ENCODE data around the gene IBA57. TPM values are rescaled to one million over a fixed set of nuclear protein-coding genes. Genes with fewer than 3 reads are reported as not detected.

IBA57 gene
- total RNA-seq, 1 experiment from 2014 or later, result 4.4 TPM

DNA sequence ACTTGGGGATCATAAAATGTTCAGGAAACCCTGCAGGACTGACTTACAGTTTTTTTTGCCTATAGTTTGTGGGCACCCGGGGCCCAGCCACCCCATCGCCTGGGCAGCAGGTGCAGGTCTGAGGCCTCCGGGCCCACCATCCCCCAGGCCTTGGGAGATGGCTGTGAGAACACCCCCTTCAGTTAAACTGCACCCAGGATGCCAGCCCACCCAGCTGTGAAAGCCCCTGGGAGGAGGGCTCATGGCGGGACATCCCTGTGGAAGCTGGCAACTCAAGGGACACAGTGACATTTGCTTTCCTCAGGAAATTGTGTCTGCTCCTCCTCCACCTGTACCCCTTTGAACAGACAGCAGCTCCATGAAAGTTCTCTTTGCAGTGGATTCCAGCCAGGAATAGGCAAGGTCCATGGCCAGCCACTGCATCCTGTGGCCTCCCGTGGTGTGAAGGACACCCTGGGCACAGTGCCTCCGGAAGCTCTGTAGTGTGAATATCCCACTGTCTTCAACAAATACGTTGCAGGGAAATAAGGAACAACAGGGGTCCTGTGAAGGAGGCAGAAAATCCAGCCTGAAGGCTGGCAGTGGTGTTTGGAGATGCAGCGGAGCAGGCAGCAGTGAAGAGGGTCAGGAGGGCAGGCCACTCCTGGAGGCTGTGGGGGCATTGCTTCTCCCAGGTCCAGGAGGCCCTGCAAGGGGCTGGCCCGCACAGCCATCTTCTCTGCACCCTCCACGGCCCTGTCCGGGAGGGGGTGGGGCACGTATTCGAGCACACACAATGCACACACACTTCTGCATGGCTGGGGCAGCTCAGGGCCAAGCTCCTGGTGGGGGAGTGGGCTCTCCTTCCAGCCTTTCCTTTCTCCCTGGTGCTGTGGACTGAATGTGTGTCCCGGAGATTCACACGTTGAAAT lies 40.2 kb downstream of the IBA57 start:
- Histone ChIP-seq H3K27me3 (0 out of 2 replicates have a peak, but pooled peaks cover 4% of the 10 kb centered on the region), H3K9me3 (replicated peaks) (no peaks in the 10 kb centered on the region), H3K27ac (no peak overlapping the region), H3K36me3 (no peaks in the 10 kb centered on the region), H3K4me3 (no peak overlapping the region), H3K4me1 (peaks cover 37% of the 10 kb centered on the region)
- no peak for DNase-seq

- 0 out of 2 replicates have a peak, but pooled peaks cover 4% of the 10 kb centered on the region for H3K27me3 ChIP-seq
- peaks cover 37% of the 10 kb centered on the region for H3K4me1 ChIP-seq
- H3K27ac ChIP-seq, result no peak overlapping the region
Observed at GRCh38 chr1:228206582-228207351, 41.2 kb downstream of the IBA57 start.

GRCh38 chr1:228207381-228207810 lies 41.8 kb downstream of the IBA57 start:
- Histone ChIP-seq H3K4me3 (no peak overlapping the region), H3K27me3 (0 out of 2 replicates have a peak, but pooled peaks cover 4% of the 10 kb centered on the region), H3K9me3 (replicated peaks) (no peaks in the 10 kb centered on the region), H3K4me1 (peaks cover 37% of the 10 kb centered on the region), H3K36me3 (no peaks in the 10 kb centered on the region), H3K27ac (no peak overlapping the region)
- DNase-seq, result no peak

More at GRCh38 chr1:228206582-228207351, 41.2 kb downstream of the IBA57 start:
- Histone ChIP-seq H3K36me3 (no peaks in the 10 kb centered on the region), H3K9me3 (replicated peaks) (no peaks in the 10 kb centered on the region), H3K4me3 (no peak overlapping the region)
- DNase-seq, result no peak

- peaks cover 37% of the 10 kb centered on the region for H3K4me1 ChIP-seq
- 0 out of 2 replicates have a peak, but pooled peaks cover 4% of the 10 kb centered on the region for H3K27me3 ChIP-seq
- H3K36me3 ChIP-seq, result no peaks in the 10 kb centered on the region
- H3K4me3 ChIP-seq, result peak within 1 kb of the TSS; percentile 34
- H3K9me3 ChIP-seq (replicated peaks), result no peaks in the 10 kb centered on the region
- peak; percentile 54 to 64 for DNase-seq
- H3K27ac ChIP-seq, result peak within 1 kb of the TSS; percentile 4; the same call in 1 of the 2 replicates
Observed at GRCh38 chr1:228207851-228208821, 42.5 kb downstream of the IBA57 start, which contains the start of gene OBSCN. Gene OBSCN, plus strand, starts transcription at chr1:228208044. Its CDS starts 3,740 bp downstream, at chr1:228211784.

DNA sequence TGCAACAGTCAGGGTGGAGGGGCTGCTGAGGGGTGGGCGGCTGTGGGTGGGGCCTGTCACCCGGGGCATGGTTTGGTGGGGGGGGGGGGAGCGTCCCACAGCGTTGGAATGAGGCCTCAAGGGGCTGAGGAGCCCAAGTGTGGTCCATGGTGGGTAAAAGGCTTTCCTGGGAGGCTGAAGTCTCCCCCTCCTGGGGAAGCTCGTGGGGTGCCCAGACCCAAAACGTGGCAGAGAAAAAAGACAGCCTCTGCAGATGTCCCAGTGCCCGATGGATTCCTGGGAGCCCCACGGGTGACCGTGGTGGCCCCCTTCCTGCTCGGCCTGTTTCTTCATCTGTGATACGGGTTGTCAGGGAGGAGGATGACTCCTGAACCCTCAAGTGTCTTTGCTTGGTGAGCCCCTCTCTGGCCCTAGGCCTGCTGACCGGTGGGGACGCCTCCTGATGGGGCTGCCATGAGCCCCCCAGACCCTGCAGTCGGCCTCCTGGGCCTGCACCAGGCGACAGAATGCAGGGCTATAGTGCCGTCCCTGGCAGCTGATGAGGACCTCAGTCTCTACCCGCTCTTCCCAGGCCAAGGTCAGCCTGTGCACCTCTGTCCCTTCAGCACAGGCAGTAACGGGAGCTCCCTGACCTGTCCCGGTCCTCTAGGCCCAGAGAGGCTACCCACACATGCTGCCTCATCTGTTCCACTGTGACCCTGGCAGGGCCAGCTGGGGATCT lies 43.4 kb downstream of the IBA57 start:
- H3K4me3 ChIP-seq, result no peak overlapping the region
- no peak overlapping the region for H3K27ac ChIP-seq
- no peaks in the 10 kb centered on the region for H3K36me3 ChIP-seq
- no peak for DNase-seq
- H3K9me3 ChIP-seq (replicated peaks), result no peaks in the 10 kb centered on the region
- H3K4me1 ChIP-seq, result peaks cover 37% of the 10 kb centered on the region
- H3K27me3 ChIP-seq, result 0 out of 2 replicates have a peak, but pooled peaks cover 4% of the 10 kb centered on the region

GRCh38 chr1:228209657-228210056 lies 44.1 kb downstream of the IBA57 start:
- Histone ChIP-seq H3K4me3 (no peak overlapping the region), H3K9me3 (replicated peaks) (no peaks in the 10 kb centered on the region), H3K36me3 (no peaks in the 10 kb centered on the region), H3K27ac (no peak overlapping the region), H3K27me3 (0 out of 2 replicates have a peak, but pooled peaks cover 4% of the 10 kb centered on the region), H3K4me1 (peaks cover 37% of the 10 kb centered on the region)
- DNase-seq, result no peak

DNA sequence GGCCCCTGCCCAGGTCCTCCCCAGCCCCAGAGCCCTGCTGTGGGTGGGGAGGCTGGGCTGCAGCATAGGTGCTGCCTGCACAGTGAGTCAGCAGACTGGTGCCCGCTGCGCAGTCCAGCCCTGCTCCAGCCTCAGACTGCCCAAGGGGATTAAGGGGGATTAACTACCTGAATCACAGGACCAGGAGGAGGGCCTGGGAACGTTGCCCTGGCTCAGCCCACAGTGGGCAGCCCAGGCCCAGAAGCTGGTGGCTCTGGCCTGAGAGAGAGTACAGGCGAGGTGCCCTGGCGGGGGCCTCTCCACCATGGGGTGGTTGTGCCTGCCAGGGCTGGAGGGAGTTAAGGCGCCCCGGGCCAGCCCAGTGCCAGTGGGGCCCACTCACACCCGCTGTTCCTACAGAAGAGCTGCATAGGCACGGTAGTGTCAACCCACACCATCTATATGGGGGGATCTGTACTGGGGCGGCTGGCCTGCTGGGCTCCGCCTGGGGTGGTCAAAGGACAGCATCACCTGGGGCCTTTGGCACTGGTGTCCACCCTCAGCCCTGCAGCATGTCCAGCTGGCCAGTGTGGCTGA lies 44.6 kb downstream of the IBA57 start:
- DNase-seq, result peak; percentile 49
- no peaks in the 10 kb centered on the region for H3K36me3 ChIP-seq
- 0 out of 2 replicates have a peak, but pooled peaks cover 4% of the 10 kb centered on the region for H3K27me3 ChIP-seq
- peaks cover 35% of the 10 kb centered on the region for H3K4me1 ChIP-seq
- no peak overlapping the region for H3K4me3 ChIP-seq
- no peaks in the 10 kb centered on the region for H3K9me3 ChIP-seq (replicated peaks)
- no peak overlapping the region for H3K27ac ChIP-seq

- no peaks in the 10 kb centered on the region for H3K9me3 ChIP-seq (replicated peaks)
- H3K27me3 ChIP-seq, result 0 out of 2 replicates have a peak, but pooled peaks cover 4% of the 10 kb centered on the region
- H3K4me1 ChIP-seq, result peaks cover 34% of the 10 kb centered on the region
- no peaks in the 10 kb centered on the region for H3K36me3 ChIP-seq
- no peak overlapping the region for H3K27ac ChIP-seq
- DNase-seq, result no peak
- no peak overlapping the region for H3K4me3 ChIP-seq
Observed at GRCh38 chr1:228210712-228211530, 45.3 kb downstream of the IBA57 start.

- no peaks in the 10 kb centered on the region for H3K36me3 ChIP-seq
- 0 out of 2 replicates have a peak, but pooled peaks cover 4% of the 10 kb centered on the region for H3K27me3 ChIP-seq
- peaks cover 40% of the 10 kb centered on the region for H3K4me1 ChIP-seq
- DNase-seq, result no peak
- H3K27ac ChIP-seq, result no peak overlapping the region
- H3K4me3 ChIP-seq, result no peak overlapping the region
- H3K9me3 ChIP-seq (replicated peaks), result no peaks in the 10 kb centered on the region
Observed at GRCh38 chr1:228211531-228212414, 46.2 kb downstream of the IBA57 start.

DNA sequence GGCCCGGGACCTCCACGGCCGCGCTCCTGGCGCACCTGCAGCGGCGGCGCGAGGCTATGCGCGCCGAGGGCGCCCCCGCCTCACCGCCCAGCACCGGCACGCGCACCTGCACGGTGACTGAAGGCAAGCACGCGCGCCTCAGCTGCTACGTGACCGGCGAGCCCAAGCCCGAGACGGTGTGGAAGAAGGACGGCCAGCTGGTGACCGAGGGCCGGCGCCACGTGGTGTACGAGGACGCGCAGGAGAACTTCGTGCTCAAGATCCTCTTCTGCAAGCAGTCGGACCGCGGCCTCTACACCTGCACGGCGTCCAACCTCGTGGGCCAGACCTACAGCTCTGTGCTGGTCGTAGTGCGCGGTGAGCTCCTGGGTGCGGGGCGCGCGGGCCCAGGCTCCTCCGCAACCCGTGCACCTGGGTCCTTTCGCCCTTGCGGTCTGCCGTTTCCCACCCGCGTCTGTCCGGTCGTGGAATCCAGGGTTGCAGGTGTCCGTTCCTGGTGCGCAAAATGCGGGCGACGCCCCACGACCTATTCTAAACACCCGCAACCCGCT lies 46.9 kb downstream of the IBA57 start:
- DNase-seq, result no peak
- Histone ChIP-seq H3K36me3 (no peaks in the 10 kb centered on the region), H3K27me3 (0 out of 2 replicates have a peak, but pooled peaks cover under 1% of the 10 kb centered on the region), H3K9me3 (replicated peaks) (no peaks in the 10 kb centered on the region), H3K4me3 (no peak overlapping the region), H3K4me1 (peaks cover 38% of the 10 kb centered on the region), H3K27ac (no peak overlapping the region)

Measured in SJCRH30 (cell line).